Kidney tubule cell (primary cell): ENCODE results near the gene RXRA.
A peak's percentile ranks its signal among the peaks of the same experiment; 100 is the strongest.

Source experiments
- DNase-seq: peaks from one replicate; pipeline ENCODE4 v3.0.0-alpha.2; 2018; ENCODE audit warnings: low spot score

The RXRA gene

GRCh38 chr9:134399435-134400056 is 73.3 kb downstream of the RXRA start:
- no peak for DNase-seq

GRCh38 chr9:134400283-134400682 is 74.0 kb downstream of the RXRA start:
- no peak for DNase-seq

GRCh38 chr9:134401391-134401790 is 75.1 kb downstream of the RXRA start:
- DNase-seq = no peak

DNA sequence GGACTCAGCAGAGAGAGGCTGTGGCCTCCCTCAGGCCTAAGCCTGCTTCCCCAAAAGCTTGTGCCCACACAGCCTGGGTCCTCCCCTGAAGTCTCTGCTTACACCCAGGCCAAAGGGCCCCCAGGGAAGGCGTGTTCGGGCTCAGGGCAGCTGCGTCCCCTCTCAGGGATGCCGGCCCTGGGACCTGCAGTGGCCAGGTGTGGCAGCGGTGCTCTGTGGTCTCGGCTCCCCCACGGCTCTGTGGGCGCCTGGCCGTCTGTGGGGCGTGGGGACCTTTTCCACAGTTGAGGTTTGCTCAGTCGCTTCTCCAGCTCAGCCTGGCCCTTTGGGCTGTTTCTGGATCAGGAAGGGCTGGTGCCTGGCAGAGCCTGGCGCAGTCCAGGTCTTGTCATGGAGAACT is 75.9 kb downstream of the RXRA start:
- no peak for DNase-seq

DNA sequence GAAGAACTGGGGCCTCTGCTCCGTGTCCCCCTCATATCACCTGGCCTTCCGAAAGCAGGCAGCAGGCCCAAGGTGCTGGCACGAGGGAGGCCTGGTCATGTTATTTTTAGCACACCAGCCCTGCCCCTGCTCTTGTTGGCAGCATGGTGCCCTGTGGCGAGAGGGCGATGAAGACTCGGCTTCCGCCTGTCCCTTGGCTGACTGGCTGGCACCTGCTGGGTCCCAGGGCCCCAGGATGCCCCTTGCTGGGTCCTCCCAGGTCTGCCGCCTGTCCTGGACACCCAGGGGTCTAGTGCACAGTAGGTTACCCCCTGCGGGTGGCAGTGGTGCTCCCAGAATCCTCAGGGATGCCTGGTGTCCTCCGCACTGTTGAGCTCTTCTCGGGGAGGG is 77.0 kb downstream of the RXRA start:
- DNase-seq = no peak

DNA sequence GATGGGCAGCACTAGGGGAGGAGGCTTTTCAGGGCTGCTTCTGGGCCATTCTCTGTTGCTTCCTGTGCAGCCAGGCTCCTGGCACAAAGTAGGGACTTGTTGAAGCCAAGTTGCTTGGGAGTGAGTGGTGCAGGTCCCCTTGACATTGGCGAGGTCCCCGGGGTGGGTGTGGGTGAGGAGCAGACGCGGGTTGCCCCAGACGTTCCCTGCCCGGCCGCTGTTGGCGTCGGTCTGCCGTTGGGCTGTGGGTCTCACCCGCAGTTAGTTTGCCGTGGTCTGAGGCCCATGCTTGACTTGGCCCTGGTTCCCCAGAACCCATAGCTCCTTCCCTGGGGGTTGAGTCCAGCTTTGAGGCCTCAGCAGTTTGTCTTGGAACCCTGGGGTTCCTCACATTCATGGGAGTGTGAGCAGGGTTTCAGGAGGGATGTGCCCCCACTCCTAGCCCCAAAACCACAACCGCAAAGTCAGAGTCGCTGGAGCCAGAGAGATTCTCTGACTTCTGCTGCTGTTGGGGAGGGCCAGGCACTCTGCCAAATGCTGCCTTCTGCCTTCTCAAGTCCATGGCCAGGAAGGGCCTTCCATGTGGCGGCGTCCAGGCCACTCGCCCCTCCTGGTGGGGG is 77.5 kb downstream of the RXRA start:
- DNase-seq = no peak

DNA sequence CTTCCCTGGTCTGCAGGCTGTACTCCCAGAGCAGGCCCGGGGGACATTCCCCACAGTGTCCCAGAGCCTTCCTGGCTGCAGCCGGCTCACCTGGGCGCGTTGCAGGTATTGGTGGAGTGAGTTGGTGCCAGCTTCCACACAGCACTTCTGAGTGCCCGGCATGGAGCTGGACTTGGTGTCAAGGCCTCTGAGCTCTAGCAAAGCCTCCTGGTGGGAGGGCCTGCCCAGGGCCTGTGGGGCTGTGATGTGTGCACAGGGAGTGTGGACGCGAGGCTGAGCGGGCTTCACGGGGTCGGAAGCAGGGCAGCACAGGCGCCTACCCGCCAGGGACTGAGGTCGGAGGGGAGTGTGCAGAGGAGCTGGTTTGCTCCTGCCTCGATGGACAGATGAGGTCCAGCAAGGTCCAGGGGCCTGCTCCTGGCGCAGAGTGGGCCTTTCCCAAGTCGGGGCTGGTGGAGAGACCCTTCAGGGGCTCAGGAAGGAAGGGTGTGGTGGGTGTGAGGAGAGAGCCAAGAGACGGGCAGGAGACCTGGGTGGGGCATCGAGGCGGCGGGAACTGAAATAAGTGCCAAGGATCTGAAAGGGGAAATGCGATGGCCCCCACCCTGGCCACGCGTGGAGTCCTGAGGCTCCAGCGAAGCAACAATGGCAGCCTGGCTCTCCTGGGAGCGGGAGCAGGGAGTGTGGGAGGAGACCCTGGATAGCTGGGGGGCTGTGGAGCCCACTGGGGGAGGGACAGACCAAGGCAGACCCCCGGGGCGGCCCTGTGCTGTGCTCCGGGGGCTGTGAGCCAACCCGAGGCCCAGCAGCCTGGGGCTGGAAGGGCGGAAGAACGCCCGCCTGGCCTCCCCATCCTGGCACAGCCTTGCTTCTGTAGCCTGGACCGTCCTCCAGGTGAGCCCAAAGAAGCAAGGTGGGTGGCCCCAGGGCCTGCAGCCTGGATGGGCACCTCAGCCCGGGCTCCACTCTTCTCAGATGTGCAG is 78.4 kb downstream of the RXRA start:
- DNase-seq = no peak

DNA sequence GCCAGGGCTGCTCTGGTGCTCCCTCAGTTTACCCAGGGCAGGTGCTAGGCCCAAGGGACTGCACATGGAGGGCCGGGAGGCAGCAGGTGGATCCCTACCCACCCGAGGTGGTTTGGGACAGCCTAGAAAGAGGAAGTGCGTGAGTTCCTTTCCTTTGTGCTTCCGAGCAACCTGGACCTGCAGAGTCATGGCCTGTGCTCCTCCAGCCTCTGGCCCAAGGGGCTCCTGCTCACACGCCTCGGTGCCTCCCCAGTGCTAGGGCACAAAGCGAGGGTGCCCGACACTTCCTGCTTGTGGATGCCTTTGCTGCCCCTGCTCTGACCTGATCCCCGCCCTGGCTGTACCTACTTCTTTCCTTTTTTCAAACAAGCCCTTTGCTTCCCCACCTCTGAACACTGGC is 79.3 kb downstream of the RXRA start:
- DNase-seq = peak; percentile 8

DNA sequence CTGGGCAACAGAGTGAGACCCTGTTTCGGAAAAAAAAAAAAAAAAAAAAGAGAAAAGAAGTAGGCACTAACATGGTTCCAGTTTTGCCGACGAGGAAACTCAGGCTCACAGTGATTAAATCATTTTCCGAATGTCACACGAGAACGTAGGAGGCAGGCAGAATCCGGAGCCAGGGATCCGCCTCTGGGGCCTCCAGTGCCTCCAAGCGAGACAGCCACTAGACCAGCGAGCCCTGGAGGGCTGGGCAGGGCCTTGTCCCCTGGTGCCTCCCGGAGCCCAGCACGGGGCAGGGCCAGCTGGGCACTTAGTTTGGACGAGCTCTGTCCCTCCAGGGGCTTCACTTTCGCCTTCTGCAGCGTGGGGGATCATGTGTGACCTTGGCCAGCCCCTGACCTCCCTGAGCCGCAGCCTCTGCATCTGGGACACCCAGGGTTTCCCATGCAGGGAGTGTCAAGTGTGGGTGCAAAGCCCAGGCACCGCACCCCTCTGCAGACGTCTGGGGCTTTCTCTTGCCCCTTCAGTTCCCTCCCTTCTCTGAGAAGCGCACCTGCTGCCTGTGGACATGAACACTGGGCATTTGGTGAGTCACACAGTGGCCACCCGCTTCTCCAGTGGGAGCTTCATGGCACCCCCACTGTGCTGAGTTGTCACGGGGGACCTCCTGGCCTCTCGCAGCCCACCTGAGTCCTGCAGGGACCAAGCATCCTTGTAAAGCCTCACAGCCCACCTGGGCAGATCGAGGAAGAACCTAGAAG is 80.3 kb downstream of the RXRA start:
- DNase-seq = peak; percentile 61

GRCh38 chr9:134407121-134407779 is 81.0 kb downstream of the RXRA start:
- DNase-seq = peak; percentile 90

DNA sequence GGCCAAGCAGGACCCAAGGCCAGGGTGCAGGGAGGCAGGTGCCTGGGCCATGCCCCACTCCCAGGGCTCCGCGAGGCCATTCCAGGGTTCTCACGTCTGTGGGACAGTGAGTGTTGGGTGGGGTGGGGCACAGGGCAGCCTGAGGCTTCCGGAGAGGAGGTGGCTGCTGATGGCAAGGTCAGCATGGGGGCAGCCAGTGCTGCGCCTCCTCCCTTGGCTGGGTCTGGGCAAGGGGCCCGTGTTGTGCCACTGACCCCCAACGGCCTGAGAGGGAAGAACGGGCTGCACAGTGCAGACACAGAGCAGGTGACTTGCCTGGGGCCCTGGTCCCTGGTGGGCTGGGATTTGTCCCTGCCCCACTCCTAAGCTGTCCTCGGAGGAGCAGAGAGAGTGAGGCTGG is 82.1 kb downstream of the RXRA start:
- no peak for DNase-seq

DNA sequence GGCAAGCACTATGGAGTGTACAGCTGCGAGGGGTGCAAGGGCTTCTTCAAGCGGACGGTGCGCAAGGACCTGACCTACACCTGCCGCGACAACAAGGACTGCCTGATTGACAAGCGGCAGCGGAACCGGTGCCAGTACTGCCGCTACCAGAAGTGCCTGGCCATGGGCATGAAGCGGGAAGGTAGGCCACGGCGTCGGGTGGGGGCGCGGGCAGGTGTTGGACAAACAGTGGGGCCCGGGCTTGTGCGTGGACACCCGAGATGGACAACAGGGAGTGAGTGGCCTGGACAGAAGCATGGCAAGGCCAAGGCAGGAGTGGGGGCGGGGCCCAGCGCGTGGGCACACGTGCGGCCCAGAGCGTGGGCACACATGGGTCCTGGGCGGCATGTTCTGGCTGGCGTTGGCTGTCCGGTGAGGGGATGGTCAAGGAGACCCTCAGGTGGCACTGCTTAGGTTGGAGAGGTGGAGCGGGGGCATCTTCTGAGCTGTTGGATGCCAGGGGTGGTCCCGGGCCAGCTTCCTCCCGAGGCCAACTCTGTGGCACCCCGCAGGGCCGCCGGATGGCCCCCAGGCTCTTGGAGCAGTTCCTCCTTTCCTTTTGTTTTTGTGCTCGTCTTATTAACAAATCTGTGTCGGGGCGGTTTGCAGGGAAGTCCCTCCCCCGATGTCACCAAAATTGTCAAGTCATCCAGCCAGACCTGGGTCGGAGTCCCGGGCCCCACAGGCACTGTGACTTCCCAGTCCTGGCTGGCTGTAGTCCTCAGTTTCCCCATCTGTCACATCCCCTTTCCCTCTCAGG is 82.9 kb downstream of the RXRA start:
- DNase-seq = no peak

GRCh38 chr9:134410071-134410834 is 84.0 kb downstream of the RXRA start:
- no peak for DNase-seq

DNA sequence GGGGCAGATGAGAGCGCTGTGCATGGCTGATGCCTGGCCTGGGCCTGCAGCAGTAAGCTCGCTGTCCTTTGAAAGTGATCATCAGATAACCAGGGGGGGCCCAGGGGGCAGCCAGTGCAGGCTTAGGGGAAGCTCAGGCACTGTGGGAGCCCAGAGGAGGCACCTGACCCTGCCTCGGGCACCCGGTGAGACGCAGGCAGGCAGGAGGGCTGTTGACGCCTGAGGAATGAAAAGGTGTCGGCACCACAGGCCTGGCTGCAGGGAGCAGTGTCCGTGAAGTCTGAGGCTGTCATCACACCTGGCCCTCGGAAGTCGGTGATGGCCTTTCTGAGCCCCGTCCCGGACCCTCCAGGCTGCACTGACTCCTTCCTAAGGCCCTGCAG is 84.6 kb downstream of the RXRA start:
- no peak for DNase-seq

DNA sequence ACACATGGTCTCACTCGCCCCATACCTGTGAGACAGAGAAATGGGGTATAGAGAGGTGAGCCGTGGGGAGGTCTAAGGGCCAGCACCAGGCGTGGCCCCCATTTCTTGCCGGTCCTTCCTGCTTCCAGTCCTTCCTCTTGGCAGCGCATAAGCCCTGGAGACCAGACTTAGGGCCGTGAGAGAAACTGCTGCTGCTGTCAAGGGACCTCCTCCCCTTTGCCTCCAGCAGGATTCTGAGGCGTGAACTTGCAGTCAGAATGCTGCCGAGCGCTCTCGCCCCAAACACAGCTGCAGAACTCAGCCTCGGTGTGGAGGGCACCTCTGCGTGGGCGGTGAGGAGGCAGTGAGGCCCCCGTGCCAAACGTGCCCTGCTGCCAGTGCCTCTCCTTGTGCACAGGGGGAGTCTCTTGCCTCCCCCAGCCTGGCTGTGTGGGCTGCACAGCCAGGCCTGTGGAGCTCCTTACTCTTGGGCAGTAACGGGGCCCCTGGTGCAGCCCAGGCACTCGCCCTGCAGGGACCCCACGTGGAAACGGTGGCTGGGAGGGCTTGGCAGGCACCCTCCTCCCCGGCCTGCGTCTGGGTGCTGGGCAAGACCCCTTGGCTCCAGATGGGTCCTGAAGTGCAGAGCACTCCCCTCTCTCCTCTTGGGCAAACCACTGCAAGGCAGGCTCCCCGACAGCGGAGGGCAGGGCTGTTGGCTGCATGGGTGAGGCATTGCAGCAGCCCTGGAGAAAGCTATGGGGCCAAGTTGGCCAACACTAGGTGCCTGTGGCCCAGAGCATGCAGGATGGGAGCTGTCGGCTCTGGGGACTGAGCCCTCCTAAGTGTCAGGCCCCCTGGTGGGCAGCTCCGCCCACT is 85.4 kb downstream of the RXRA start:
- DNase-seq = no peak

- DNase-seq = no peak
These were observed 86.0 kb downstream of the RXRA start for GRCh38 chr9:134412298-134412711.

DNA sequence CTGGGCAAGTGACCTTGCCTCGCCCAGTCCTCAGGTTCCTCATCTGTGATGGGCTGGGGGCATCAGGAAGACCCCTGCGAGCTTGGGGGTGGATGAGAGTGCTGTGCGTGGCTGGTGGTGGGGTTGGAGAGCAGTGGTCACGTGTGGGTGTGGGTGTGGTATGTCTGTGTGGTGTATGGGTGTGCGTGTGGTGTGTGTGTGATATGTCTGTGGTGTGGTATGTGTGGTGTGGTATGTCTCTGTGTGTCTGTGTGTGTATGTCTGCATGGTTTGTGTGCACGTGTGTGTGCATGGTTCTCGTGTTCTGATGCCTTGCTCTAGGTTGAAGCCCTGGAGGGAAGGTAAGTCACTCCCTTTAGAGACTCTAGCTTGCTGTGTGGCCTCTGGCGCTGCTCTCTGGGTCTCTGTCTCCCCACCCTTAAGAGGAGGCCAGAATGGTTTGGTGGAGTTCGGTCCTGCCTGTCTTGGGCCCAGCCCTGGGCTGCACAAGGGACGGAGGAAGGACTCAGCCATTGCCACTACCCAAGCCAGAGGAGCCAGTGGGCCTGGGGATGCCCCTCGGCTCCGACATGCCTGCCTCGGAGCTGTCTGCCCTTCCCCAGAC is 87.0 kb downstream of the RXRA start:
- no peak for DNase-seq

DNA sequence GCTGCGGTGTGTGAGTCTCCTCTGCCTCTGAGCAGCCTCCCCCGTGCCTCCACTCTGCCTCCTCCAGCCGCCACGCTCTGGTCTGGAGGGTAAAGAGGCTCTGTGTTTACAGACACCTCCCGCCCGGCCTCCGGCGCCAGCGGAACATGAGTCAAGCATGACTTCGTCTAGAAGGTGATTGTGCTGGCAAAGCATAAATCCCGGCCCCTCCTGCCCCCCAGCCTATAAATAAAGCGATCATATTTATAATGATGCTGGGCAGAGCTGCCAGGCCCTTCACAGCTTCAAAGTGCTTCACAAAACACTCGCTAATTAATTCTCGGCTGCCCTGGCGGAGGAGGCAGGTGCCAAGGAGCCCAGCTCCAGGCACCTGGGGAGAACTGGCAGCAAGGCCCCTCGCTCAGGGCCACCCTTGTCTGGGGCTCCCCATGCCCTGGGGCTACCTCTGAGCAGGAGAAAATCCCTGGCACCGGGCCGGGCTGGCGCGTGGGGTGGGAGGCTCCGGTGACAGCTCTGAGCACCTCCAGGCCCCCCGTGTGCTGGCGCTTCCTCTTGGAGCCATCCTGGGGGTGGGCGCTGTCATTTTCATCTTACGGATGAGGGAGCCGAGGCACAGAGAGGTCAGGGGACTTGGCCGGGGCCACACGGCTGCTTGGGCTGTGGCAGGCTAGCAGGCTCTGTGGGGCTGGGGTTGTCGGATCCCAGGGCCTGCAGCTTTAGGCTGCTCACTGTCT is 87.8 kb downstream of the RXRA start:
- DNase-seq = peak; percentile 81
